Endothelial cell (in vitro differentiated cells): Measurements from ENCODE around the gene SH2D4B. TPM values are rescaled to one million over a fixed set of nuclear protein-coding genes. Genes with fewer than 3 reads are reported as not detected.

Source experiments
- DNase-seq: peaks from one replicate; pipeline ENCODE4 v3.0.0; 2021; ENCODE audit warnings: low spot score
- H3K27ac Mint-ChIP-seq: one replicate; pipeline ENCODE4 v1.8.0; 2021; ENCODE audit warnings: mixed read lengths, inconsistent platforms; ENCODE audit not compliant: unreplicated experiment
- H3K27me3 Mint-ChIP-seq: one replicate; pipeline ENCODE4 v1.8.0; 2021; ENCODE audit warnings: mild to moderate bottlenecking, moderate library complexity, mixed read lengths, inconsistent platforms; ENCODE audit not compliant: unreplicated experiment
- H3K36me3 Mint-ChIP-seq: one replicate; pipeline ENCODE4 v1.8.0; 2021; ENCODE audit warnings: mild to moderate bottlenecking, low read depth, mixed read lengths, inconsistent platforms; ENCODE audit not compliant: unreplicated experiment
- H3K4me1 Mint-ChIP-seq: one replicate; pipeline ENCODE4 v1.8.0; 2021; ENCODE audit warnings: mild to moderate bottlenecking, mixed read lengths, inconsistent platforms; ENCODE audit not compliant: unreplicated experiment
- H3K4me3 Mint-ChIP-seq: one replicate; pipeline ENCODE4 v1.8.0; 2021; ENCODE audit warnings: mild to moderate bottlenecking, mixed read lengths, inconsistent platforms; ENCODE audit not compliant: unreplicated experiment
- H3K9me3 Mint-ChIP-seq: one replicate; pipeline ENCODE4 v1.8.0; 2021; ENCODE audit warnings: mixed read lengths, inconsistent platforms; ENCODE audit not compliant: unreplicated experiment
- total RNA-seq: library from RNA; stranded (reverse); fragmentation: NEBNext Ultra II Directional; extraction: Animal tissue kit (Norgen Biotek cat#: 25700); gene quantifications from one replicate; pipeline ENCODE4 v1.2.1, GENCODE V29; 2021; ENCODE audit not compliant: unreplicated experiment
- TF ChIP-seq, protein P1 (sequence below): fragments of 200-600 bp; sonication (generic); IDR thresholded peaks from one replicate; pipeline ENCODE4 v1.5.0; 2021; ENCODE audit warnings: antibody characterized with exemption; ENCODE audit not compliant: unreplicated experiment

SH2D4B gene
- total RNA-seq, 1 donor from 2014 or later: 0.23 TPM

GRCh38 chr10:80582286-80582960 lies 44.7 kb downstream of the SH2D4B start:
- H3K27me3 Mint-ChIP-seq: no peaks in the 10 kb centered on the region
- H3K4me1 Mint-ChIP-seq: peaks cover 8% of the 10 kb centered on the region
- peaks cover under 1% of the 10 kb centered on the region for H3K36me3 Mint-ChIP-seq
- DNase-seq: no peak
- peaks cover 3% of the 10 kb centered on the region for H3K9me3 Mint-ChIP-seq
- H3K4me3 Mint-ChIP-seq: no peak overlapping the region
- H3K27ac Mint-ChIP-seq: no peak overlapping the region
- TF ChIP-seq, protein P1, sequence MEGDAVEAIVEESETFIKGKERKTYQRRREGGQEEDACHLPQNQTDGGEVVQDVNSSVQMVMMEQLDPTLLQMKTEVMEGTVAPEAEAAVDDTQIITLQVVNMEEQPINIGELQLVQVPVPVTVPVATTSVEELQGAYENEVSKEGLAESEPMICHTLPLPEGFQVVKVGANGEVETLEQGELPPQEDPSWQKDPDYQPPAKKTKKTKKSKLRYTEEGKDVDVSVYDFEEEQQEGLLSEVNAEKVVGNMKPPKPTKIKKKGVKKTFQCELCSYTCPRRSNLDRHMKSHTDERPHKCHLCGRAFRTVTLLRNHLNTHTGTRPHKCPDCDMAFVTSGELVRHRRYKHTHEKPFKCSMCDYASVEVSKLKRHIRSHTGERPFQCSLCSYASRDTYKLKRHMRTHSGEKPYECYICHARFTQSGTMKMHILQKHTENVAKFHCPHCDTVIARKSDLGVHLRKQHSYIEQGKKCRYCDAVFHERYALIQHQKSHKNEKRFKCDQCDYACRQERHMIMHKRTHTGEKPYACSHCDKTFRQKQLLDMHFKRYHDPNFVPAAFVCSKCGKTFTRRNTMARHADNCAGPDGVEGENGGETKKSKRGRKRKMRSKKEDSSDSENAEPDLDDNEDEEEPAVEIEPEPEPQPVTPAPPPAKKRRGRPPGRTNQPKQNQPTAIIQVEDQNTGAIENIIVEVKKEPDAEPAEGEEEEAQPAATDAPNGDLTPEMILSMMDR: no peak

- peaks cover 3% of the 10 kb centered on the region for H3K9me3 Mint-ChIP-seq
- TF ChIP-seq, protein P1: no peak
- no peak for DNase-seq
- H3K4me3 Mint-ChIP-seq: no peak overlapping the region
- peaks cover 8% of the 10 kb centered on the region for H3K4me1 Mint-ChIP-seq
- H3K27ac Mint-ChIP-seq: no peak overlapping the region
- no peaks in the 10 kb centered on the region for H3K27me3 Mint-ChIP-seq
- H3K36me3 Mint-ChIP-seq: peaks cover 7% of the 10 kb centered on the region
Measured at GRCh38 chr10:80583685-80584084, 46.0 kb downstream of the SH2D4B start.

DNA sequence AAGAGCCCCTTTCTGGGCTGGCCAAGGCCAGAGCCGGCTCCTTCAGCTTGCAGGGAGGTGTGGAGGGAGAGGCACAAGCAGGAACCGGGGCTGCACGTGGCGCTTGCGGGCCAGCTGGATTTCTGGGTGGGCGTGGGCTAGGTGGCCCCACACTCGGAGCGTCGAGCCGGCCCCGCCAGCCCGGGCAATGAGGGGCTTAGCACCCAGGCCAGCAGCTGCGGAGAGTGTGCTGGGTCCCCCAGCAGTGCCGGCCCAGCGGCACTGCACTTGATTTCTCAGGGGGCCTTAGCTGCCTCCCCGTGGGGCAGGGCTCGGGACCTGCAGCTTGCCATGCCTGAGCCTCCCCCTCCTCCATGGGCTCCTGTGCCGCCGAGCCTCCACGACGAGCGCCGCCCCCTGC lies 48.1 kb downstream of the SH2D4B start:
- Mint-ChIP-seq H3K9me3 (peaks cover 3% of the 10 kb centered on the region), H3K36me3 (peaks cover 7% of the 10 kb centered on the region), H3K4me3 (no peak overlapping the region), H3K27ac (no peak overlapping the region), H3K4me1 (no peaks in the 10 kb centered on the region), H3K27me3 (peaks cover 2% of the 10 kb centered on the region)
- TF ChIP-seq, protein P1: no peak
- DNase-seq: no peak

DNA sequence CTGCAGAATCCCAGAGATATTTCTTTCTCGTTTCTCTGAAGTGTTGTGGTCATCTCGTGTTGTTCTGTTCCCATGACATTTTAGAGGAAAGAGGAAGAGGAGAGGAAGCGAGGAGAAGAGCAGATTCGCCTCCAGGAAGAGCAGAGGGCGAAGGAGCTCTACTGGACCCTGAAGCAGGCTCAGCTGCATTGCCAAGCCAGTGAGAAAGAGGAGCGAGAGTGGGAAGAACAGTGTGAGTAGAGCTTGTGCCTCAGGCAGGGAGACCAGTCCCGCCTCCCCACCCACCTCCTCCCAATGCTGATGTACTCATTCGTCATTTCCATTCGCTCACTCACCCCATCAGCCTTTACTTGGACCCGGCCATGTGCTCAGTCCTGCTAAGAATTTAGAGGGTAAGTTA lies 50.8 kb downstream of the SH2D4B start:
- DNase-seq: no peak
- Mint-ChIP-seq H3K4me1 (no peaks in the 10 kb centered on the region), H3K36me3 (peaks cover 7% of the 10 kb centered on the region), H3K27ac (no peak overlapping the region), H3K27me3 (peaks cover 2% of the 10 kb centered on the region), H3K4me3 (no peak overlapping the region), H3K9me3 (peaks cover 3% of the 10 kb centered on the region)
- TF ChIP-seq, protein P1: no peak

DNA sequence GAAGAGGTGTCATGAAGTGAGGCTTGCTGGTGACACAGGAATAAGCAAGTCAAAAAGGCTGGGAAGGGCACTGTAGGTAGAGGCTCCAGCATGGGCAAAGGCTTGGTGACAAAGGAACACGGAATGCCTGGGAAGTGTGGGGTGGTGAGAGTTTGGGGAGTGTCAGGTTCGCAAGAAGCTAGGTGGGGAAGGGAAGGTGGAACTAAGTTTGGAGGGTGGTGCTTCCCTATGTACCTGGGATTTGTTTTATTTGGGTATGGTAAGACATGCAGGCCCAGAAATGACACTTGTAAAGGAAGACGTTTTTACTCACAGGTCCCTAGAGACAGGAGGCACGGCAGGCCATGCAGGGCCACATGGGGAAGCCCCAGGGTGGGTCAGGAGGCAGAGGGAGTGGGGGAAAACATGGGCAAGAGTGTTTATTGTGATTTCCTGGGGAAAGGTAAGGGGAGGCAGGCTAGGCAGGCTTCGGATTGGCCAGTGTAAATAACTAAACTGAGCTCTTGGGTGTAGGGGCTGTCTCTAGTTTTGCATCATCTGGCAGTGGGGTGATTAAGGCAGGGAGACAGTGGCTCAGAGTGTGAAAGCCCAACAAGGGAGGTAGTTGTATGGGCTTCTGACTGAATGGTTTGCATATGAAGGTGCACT lies 52.1 kb downstream of the SH2D4B start:
- DNase-seq: no peak
- Mint-ChIP-seq H3K4me1 (no peaks in the 10 kb centered on the region), H3K4me3 (no peak overlapping the region), H3K36me3 (peaks cover 7% of the 10 kb centered on the region), H3K27ac (no peak overlapping the region), H3K9me3 (peaks cover 3% of the 10 kb centered on the region), H3K27me3 (peaks cover 2% of the 10 kb centered on the region)
- TF ChIP-seq, protein P1: no peak
